Activated CD4-positive, CD25-positive, alpha-beta regulatory T cell treated with anti-CD3 and anti-CD28 coated beads, Interleukin-2, amount 50 U/mL, for 24 hours (primary cell): Measurements from ENCODE around the gene KIF13A.
"Not testable (repeated sequence)": the region's sequence is repeated elsewhere in the genome, so short reads cannot be mapped to it uniquely, and the experiment has no call there.

ENCODE experiments used
- ATAC-seq, 2 donors: fragments of 150-1000 bp; cut with Tn5 transposase; one replicate each; pipeline ENCODE4 v1.10.0; 2021; ENCODE audit warnings: mild to moderate bottlenecking in 1 of 2, moderate library complexity in 1 of 2

The KIF13A gene

GRCh38 chr6:17762651-17763050 is 224.8 kb downstream of the KIF13A start:
- no peak for ATAC-seq

DNA sequence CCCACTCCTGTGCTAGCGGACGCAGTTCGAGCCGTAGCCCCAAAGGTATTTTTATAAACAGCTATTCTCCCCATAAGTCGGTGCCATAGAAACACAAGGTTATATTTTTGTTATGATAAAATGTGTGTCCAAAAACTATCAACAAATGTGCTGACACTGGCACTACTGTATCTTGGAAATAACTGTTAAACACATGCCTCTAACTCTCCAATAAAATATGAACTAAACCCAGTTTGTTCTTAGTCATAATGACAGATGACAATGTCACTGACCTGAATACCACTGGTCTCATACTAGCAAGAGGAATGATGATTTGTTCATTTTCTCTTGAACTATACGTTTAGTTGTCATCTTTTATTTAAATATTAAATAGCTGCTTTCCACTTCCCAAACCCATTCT is 229.3 kb downstream of the KIF13A start:
- ATAC-seq = no peak

DNA sequence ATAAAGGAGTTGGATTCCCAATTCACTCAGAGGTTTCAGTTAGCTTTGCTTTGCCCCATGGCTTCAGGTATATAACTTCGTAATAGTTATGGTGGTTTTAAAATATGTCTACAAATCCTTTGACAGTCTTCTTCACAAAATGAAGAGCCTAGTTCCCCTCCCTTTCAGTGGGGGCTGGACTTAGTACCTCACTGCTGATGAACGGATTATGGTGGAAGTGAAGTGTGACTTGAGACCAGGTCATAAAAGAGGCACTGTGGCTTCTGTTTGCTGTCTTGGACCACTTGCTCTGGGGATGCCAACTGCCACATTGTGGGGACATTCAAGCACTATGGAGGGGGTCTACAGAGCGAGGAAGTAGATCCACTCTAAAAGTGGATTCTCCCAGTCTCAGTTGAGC is 233.2 kb downstream of the KIF13A start:
- ATAC-seq = no peak

DNA sequence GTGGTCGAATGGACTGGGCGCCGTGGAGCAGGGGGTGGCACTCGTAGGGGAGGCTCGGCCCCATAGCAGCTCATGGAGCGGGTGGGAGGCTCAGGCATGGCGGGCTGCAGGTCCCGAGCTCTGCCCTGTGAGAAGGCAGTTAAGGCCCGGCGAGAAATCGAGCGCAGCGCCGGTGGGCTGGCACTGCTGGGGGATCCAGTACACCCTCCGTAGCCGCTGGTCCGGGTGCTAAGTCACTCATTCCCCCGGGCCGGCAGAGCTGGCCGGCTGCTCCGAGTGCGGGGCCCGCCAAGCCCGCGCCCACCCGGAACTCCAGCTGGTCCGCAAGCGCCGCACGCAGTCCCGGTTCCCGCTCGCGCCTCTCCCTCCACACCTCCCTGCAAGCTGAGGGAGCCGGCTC is 242.1 kb downstream of the KIF13A start:
- not testable (repeated sequence) for ATAC-seq

GRCh38 chr6:17744757-17745308 is 242.6 kb downstream of the KIF13A start:
- ATAC-seq = not testable (repeated sequence)

DNA sequence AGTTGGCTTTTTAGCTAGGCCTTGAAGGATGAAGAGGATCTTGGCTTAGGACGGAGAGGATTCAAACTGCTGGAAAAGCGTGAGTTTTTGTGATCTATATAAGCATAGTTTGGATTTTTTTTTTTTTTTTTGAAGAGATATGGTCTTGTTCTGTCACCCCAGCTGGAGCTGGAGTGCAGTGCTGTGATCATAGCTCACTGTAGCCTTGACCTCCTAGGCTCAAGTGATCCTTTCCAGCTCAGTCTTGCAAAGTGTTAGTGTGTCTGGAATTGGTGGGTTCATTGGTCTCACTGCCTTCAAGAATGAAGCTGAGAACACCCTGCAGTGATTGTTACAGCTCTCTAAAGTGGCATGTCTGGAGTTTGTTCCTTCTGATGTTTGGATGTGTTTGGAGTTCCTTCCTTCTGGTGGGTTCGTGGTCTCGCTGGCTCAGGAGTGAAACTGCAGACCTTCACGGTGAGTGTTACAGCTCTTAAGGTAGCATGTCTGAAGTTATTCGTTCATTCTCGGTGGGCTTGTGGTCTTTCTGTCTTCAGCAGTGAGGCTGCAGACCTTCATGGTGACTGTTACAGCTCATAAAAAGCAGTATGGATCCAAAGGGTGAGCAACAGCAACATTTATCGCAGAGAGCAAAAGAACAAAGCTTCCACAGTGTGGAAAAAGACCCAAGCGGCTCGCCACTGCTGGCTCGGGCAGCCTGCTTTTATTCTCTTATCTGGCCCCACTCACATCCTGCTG is 243.2 kb downstream of the KIF13A start:
- no peak for ATAC-seq

DNA sequence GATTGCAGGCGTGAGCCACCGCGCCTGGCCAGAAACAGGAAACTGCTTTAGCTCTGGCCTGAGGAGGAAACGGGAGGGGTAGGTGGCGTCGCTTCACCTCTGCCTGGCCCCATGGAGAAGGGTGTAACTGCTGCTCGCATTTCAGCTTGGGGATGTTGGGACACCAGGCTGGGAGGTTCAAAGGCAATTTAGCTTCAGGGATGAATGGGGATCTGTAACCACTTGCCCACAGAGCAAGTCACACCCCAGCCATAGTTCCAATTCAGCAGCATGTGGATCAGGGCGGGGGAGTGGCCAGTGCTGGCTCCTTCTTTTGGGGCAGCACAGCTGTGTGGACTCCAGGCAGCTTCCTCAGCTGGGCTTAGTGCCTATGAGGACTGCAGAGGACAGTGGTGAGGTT is 245.9 kb downstream of the KIF13A start:
- ATAC-seq = no peak

GRCh38 chr6:17740559-17741220 is 246.7 kb downstream of the KIF13A start:
- no peak for ATAC-seq

- ATAC-seq = no peak
Measured at GRCh38 chr6:17737704-17738252, 249.7 kb downstream of the KIF13A start.

GRCh38 chr6:17735311-17735710 is 252.1 kb downstream of the KIF13A start:
- not testable (repeated sequence) for ATAC-seq

DNA sequence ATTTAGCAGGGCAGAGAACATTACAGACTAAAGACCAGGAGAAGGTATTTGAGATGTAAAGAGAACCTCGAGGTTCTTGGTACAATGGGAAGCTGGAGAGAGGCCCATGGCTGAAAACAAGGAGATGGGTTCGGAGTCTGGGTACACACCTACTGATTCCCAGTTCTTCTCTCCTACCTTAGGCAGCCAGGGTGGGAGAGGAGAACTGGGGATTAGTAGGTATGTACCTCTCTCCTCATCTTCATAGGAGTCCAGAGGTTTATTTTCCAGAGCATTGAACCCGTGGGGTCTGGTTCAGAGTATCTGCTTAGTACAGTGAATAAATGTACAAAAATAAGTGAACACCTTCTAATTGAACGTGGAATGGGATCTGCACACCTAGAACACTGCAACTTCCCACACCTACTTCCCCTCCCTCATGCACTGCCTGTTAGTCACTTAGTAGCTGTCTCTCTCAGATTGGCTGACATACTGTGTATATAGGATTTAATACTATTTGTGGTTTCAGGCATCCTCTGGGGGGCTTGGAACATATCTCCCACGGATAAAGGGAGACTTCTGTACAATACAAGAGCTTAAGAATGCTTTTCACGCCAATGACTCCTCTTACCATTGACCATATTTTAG is 257.2 kb downstream of the KIF13A start:
- ATAC-seq = no peak

- ATAC-seq = no peak
Measured at GRCh38 chr6:17729223-17730077, 258.0 kb downstream of the KIF13A start.

DNA sequence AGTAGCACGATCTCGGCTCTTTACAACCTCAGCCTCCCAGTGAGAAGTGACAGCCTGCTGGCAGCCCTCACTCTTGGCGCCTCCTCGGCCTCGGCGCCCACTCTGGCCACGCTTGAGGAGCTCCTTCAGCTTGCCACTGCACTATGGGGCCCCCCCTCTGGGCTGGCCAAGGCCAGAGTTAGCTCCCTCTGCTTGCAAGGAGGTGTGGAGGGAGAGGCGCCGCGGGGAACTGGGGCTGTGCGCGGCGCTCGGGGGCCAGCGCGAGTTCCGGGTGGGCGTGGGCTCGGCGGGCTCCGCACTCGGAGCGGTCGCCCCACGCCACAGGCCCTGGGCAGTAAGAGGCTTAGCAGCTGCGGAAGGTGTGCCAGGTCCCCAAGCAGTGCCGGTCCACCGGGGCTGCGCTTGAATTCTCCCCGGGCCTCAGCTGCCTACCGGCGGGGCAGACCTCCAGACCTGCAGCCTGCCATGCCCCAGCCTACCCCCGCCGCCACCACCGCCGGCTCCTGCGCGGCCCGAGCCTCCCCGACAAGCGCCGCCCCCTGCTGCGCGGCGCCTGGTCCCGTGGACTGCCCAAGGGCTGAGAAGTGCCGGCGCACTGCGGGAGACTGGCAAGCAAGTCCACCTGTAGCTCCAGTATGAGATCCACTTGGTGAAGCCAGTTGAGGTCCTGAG is 258.7 kb downstream of the KIF13A start:
- no peak for ATAC-seq

GRCh38 chr6:17725083-17725482 is 262.4 kb downstream of the KIF13A start:
- no peak for ATAC-seq

DNA sequence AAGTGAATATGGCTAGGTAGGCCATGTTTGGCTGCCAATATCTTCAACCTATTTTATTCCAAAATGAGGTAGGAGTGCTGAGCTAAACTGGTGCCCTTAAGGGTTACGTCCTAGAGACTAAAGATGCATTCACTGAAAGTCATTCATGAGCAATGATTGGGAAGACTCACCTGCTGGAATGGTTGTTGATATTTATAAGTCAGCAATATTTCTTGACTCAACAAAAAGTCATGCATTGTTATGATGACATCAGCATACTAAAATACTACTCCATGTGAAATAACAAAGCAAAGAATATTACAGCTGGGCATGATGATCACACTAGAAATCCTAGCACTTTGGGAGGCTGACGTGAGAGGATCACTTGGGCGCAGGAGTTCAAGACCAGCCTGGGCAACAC is 263.1 kb downstream of the KIF13A start:
- no peak for ATAC-seq

GRCh38 chr6:17721671-17722070 is 265.8 kb downstream of the KIF13A start:
- no peak for ATAC-seq

- no peak for ATAC-seq
Measured at GRCh38 chr6:17719323-17720041, 268.0 kb downstream of the KIF13A start.

GRCh38 chr6:17716221-17716620 is 271.2 kb downstream of the KIF13A start:
- no peak for ATAC-seq

GRCh38 chr6:17714879-17715851 is 272.3 kb downstream of the KIF13A start:
- ATAC-seq = peak; percentile 92 to 94

GRCh38 chr6:17714177-17714576 is 273.3 kb downstream of the KIF13A start:
- no peak for ATAC-seq
